GM12878 (cell line): ENCODE results near the gene CDYL. TPM values are rescaled to one million over a fixed set of nuclear protein-coding genes. Genes with fewer than 3 reads are reported as not detected.

Source experiments
- ATAC-seq: fragments of 200-7000 bp; cut with Tn5 transposase; 3 replicates; pipeline ENCODE4 v1.9.1; 2020; ENCODE audit warnings: mild to moderate bottlenecking, moderate library complexity
- BruUV-seq: library from RNA; stranded (reverse); fragments of 400-500 nt; replicated peaks from 2 replicates; lab custom pipeline; 2021; lab: Mats Ljungman, UMichigan
- CTCF ChIA-PET: fragments of 300-600 bp; sonication (Branson Sonifier 250); formaldehyde crosslinking; extraction: SDS; loops from one replicate; lab custom pipeline; 2021; ENCODE audit warnings: inconsistent platforms; lab: Yijun Ruan, JAX
- POLR2A ChIA-PET: fragments of 350-600 bp; formaldehyde crosslinking; extraction: SDS; loops from one replicate; lab custom pipeline; 2021; ENCODE audit warnings: inconsistent platforms; lab: Charles Lee
- RAD21 ChIA-PET: fragments of 300-600 bp; sonication (Branson Sonifier 250); formaldehyde crosslinking; loops from one replicate; lab custom pipeline; 2023; ENCODE audit warnings: antibody characterized with exemption; ENCODE audit not compliant: unreplicated experiment; lab: Charles Lee
- SMC1A ChIA-PET: fragments of 300-600 bp; sonication (Branson Sonifier 250); formaldehyde crosslinking; loops from one replicate; lab custom pipeline; 2023; ENCODE audit not compliant: unreplicated experiment, uncharacterized antibody; lab: Charles Lee
- DNase-seq: peaks from one replicate; pipeline ENCODE4 v3.0.0-alpha.2; 2011; ENCODE audit warnings: low read depth, low spot score
- FAIRE-seq: peaks from 3 replicates; lab custom pipeline; 2011; peaks lifted over from hg19 to GRCh38; lab: Jason Lieb, UNC
- H2AFZ ChIP-seq: 2 replicates; pipeline ENCODE4 v1.6.0; 2011; ENCODE audit warnings: low read depth, low read length, control low read depth; ENCODE audit not compliant: control insufficient read depth
- H3K27ac ChIP-seq: 2 replicates; pipeline ENCODE4 v1.5.1; 2011; ENCODE audit warnings: control low read depth; ENCODE audit not compliant: control insufficient read depth, insufficient read depth
- H3K27me3 ChIP-seq, 2 experiments: replicated peaks in 1 of 2; 2 replicates each; pipeline versions ENCODE4 v1.6.0 to v1.6.1; 2011; ENCODE audit warnings: low read length in 1 of 2; ENCODE audit not compliant: control insufficient read depth in 2 of 2, insufficient read depth in 2 of 2
- H3K36me3 ChIP-seq, 2 experiments: 2 replicates each; pipeline ENCODE4 v1.5.1; 2011; ENCODE audit warnings: low read length in 1 of 2; ENCODE audit not compliant: control insufficient read depth in 2 of 2, insufficient read depth in 2 of 2
- H3K4me1 ChIP-seq: 2 replicates; pipeline ENCODE4 v1.6.1; 2011; ENCODE audit warnings: mild to moderate bottlenecking, low read length, moderate library complexity, mixed read lengths; ENCODE audit not compliant: control insufficient read depth, insufficient read depth
- H3K4me2 ChIP-seq: 2 replicates; pipeline ENCODE4 v1.6.0; 2011; ENCODE audit warnings: control low read depth; ENCODE audit not compliant: control insufficient read depth, insufficient read depth
- H3K4me3 ChIP-seq: fragments of 200-600 bp; sonication (generic); 2 replicates; pipeline ENCODE4 v1.5.1; 2016
- H3K79me2 ChIP-seq: 2 replicates; pipeline ENCODE4 v1.6.0; 2011; ENCODE audit warnings: low read length; ENCODE audit not compliant: control insufficient read depth, insufficient read depth
- H3K9ac ChIP-seq: 2 replicates; pipeline ENCODE4 v1.8.0; 2011; ENCODE audit warnings: low read length, control low read depth, mixed read lengths; ENCODE audit not compliant: control insufficient read depth, insufficient read depth
- H3K9me3 ChIP-seq: replicated peaks from 3 replicates; pipeline ENCODE4 v1.5.1; 2011; ENCODE audit warnings: mild to moderate bottlenecking, low read length; ENCODE audit not compliant: control insufficient read depth, insufficient read depth
- H4K20me1 ChIP-seq: 2 replicates; pipeline ENCODE4 v1.6.0; 2011; ENCODE audit not compliant: control insufficient read depth, insufficient read depth
- BCLAF1 ChIP-seq: fragments of 450-650 bp; IDR thresholded peaks from 2 replicates; pipeline ENCODE4 v1.6.1; 2017; ENCODE audit warnings: antibody characterized with exemption, mild to moderate bottlenecking, moderate library complexity
- GATAD2B ChIP-seq: fragments of 450-650 bp; conservative IDR thresholded peaks from 2 replicates; pipeline ENCODE4 v1.6.1; 2017; ENCODE audit warnings: low read depth, mild to moderate bottlenecking, moderate library complexity
- HCFC1 ChIP-seq: fragments of 150-350 bp; IDR thresholded peaks from 2 replicates; pipeline ENCODE4 v1.6.1; 2014; ENCODE audit warnings: low read length
- MTA2 ChIP-seq: fragments of 450-650 bp; IDR thresholded peaks from 2 replicates; pipeline ENCODE4 v1.6.1; 2016; ENCODE audit warnings: low read depth, mild to moderate bottlenecking, moderate library complexity
- TCF3 ChIP-seq: IDR thresholded peaks from 2 replicates; pipeline ENCODE4 v1.6.1; 2012; ENCODE audit warnings: low read depth, mild to moderate bottlenecking, low read length, borderline replicate concordance; ENCODE audit not compliant: insufficient read depth
- USF2 ChIP-seq: IDR thresholded peaks from 2 replicates; pipeline ENCODE4 v1.6.1; 2011; ENCODE audit warnings: low read depth, low read length, improper control_type of control experiment, borderline replicate concordance
- WGBS: methylation state at CpG from one replicate; pipeline ENCODE4 v1.1.6; 2016; ENCODE audit warnings: low lambda C conversion rate; ENCODE audit not compliant: insufficient replicate concordance, insufficient coverage; ENCODE audit errors: missing lambda C conversion rate; 5-methylcytosine and 5-hydroxymethylcytosine counted together
- in situ Hi-C: fragments of 300-500 bp; cut with MboI; formaldehyde crosslinking; loops from 9 replicates; pipeline ENCODE4 v1.14.3; 2018; ENCODE audit warnings: mixed read lengths
- intact Hi-C: fragments of 100-400 bp; cut with micrococcal nuclease; formaldehyde crosslinking; loops from one replicate; pipeline ENCODE4 v1.14.2; 2022; ENCODE audit not compliant: unreplicated experiment
- polyA plus RNA-seq, 11 experiments: library from polyadenylated mRNA; depleted of rRNA in 4 of 11; unstranded in 6 of 11; stranded (reverse) in 5 of 11; fragments of >200 nt; fragmentation: Nextera tagmentation in 4 of 11; fragmentation: Illumina TruSeq in 1 of 11; extraction: Ambion mirVana in 4 of 11; extraction: Trizol in 1 of 11; gene quantifications; 1 replicate in 1 of 11; 2 replicates in 10 of 11; pipeline versions ENCODE4 v1.2.1 to v1.2.3, GENCODE V29; 2011 to 2016; ENCODE audit warnings: inconsistent platforms in 2 of 11, missing spikeins in 2 of 11, low read depth in 1 of 11
- total RNA-seq, 4 experiments: library from RNA; depleted of rRNA in 3 of 4; stranded (reverse); fragments of >200 nt in 3 of 4; fragmentation: Illumina TruSeq in 1 of 4; extraction: Trizol in 1 of 4; gene quantifications; 2 replicates each; pipeline versions ENCODE4 v1.2.1 to v1.2.3, GENCODE V29; 2013 to 2021

CDYL gene
- total and polyA plus RNA-seq, 10 of the 15 experiments (the other 5 are each of a cell fraction or from before 2014, with no cell fraction given), result 9.3 to 61.2 (median 28.5) TPM

- TF ChIP-seq GATAD2B (no peak), USF2 (no peak), MTA2 (no peak)
Observed at GRCh38 chr6:4970739-4971395, 194.7 kb downstream of the CDYL start (continued).

- H3K4me3 ChIP-seq, result no peak overlapping the region
- peaks cover 0 to 2% of the 10 kb centered on the region in 2 experiments; a peak in 1 of 4 replicates for H3K27me3 ChIP-seq
- DNase-seq (no peak), FAIRE-seq (no peak), ATAC-seq (no peak)
- intact Hi-C loops (no loop called here), in situ Hi-C loops (no loop called here)
- H3K4me1 ChIP-seq, result no peaks in the 10 kb centered on the region
- no peaks in the 10 kb centered on the region for H3K9me3 ChIP-seq
- no peaks in the 10 kb centered on the region for H4K20me1 ChIP-seq
- no peaks in the 10 kb centered on the region for H3K79me2 ChIP-seq
- ChIA-PET POLR2A (no interaction called here), SMC1A (no interaction called here), RAD21 (no interaction called here), CTCF (interaction anchor here (0.6 kb wide), 1 partner anchor 245 kb away, joined by 4 read pairs; no protein-coding TSS in a partner anchor)
- H3K27ac ChIP-seq, result no peak overlapping the region
- no peak overlapping the region for H3K4me2 ChIP-seq
- H3K9ac ChIP-seq, result no peak overlapping the region
- 35% methylated on average over 7 of the region's 7 CpGs for WGBS
- no peak for TF ChIP-seq BCLAF1
- TF ChIP-seq TCF3, result no peak
- no peak for TF ChIP-seq HCFC1
- TF ChIP-seq, all 136 proteins: peak for 0
- BruUV-seq, result no TSS peak
- Histone ChIP-seq H3K36me3 (no peaks in the 10 kb centered on the region), H2AFZ (no peak overlapping the region)
Observed at GRCh38 chr6:4971851-4972250, 195.6 kb downstream of the CDYL start.
